Activated naive CD4-positive, alpha-beta T cell treated with anti-CD3 and anti-CD28 coated beads, Interleukin-2, amount 50 U/mL, for 24 hours (primary cell): Measurements from ENCODE around the gene TBC1D24.
"Not testable (repeated sequence)": the region's sequence is repeated elsewhere in the genome, so short reads cannot be mapped to it uniquely, and the experiment has no call there.

Experiments used
- H3K27ac Mint-ChIP-seq: one replicate; pipeline ENCODE4 v1.8.0; 2021; ENCODE audit warnings: mild to moderate bottlenecking, mixed read lengths
- H3K27me3 Mint-ChIP-seq: one replicate; pipeline ENCODE4 v1.8.0; 2021; ENCODE audit warnings: mixed read lengths
- H3K36me3 Mint-ChIP-seq: one replicate; pipeline ENCODE4 v1.8.0; 2021; ENCODE audit warnings: mixed read lengths
- H3K4me1 Mint-ChIP-seq: one replicate; pipeline ENCODE4 v1.8.0; 2021; ENCODE audit warnings: mixed read lengths
- H3K4me3 Mint-ChIP-seq: one replicate; pipeline ENCODE4 v1.8.0; 2021; ENCODE audit warnings: mild to moderate bottlenecking, mixed read lengths
- H3K9me3 Mint-ChIP-seq: one replicate; pipeline ENCODE4 v1.8.0; 2021; ENCODE audit warnings: mixed read lengths

Gene TBC1D24

GRCh38 chr16:2533142-2533755 lies 58.3 kb downstream of the TBC1D24 start:
- H3K36me3 Mint-ChIP-seq = not testable (repeated sequence)
- peak overlapping the region; percentile 97 for H3K27ac Mint-ChIP-seq

GRCh38 chr16:2533912-2534311 lies 59.0 kb downstream of the TBC1D24 start:
- Mint-ChIP-seq H3K27ac (peak overlapping the region; percentile 35), H3K9me3 (no peaks in the 10 kb centered on the region), H3K4me1 (peaks cover 19% of the 10 kb centered on the region), H3K27me3 (no peaks in the 10 kb centered on the region), H3K4me3 (peak overlapping the region; percentile 68), H3K36me3 (peaks cover 2% of the 10 kb centered on the region)

More at GRCh38 chr16:2533142-2533755, 58.3 kb downstream of the TBC1D24 start:
- H3K27me3 Mint-ChIP-seq, H3K9me3 Mint-ChIP-seq: not testable (repeated sequence)
- Mint-ChIP-seq H3K4me1 (peaks cover 15% of the 10 kb centered on the region), H3K4me3 (peak overlapping the region; percentile 93)

GRCh38 chr16:2534335-2534734 lies 59.4 kb downstream of the TBC1D24 start:
- H3K4me3 Mint-ChIP-seq, H3K9me3 Mint-ChIP-seq, H3K36me3 Mint-ChIP-seq, H3K27me3 Mint-ChIP-seq, H3K27ac Mint-ChIP-seq: not testable (repeated sequence)
- H3K4me1 Mint-ChIP-seq = peaks cover 22% of the 10 kb centered on the region

- Mint-ChIP-seq H3K9me3 (no peaks in the 10 kb centered on the region), H3K27me3 (no peaks in the 10 kb centered on the region), H3K27ac (no peak overlapping the region), H3K4me1 (peaks cover 32% of the 10 kb centered on the region), H3K36me3 (peaks cover 2% of the 10 kb centered on the region), H3K4me3 (no peak overlapping the region)
Measured at GRCh38 chr16:2535625-2536013, 60.7 kb downstream of the TBC1D24 start.

GRCh38 chr16:2537451-2538379 lies 62.8 kb downstream of the TBC1D24 start, which contains the start of gene PDPK1:
TSS of gene PDPK1 (plus strand) at chr16:2538021. CDS start at chr16:2538113, 92 bp downstream.
- peaks cover 2% of the 10 kb centered on the region for H3K36me3 Mint-ChIP-seq
- H3K4me1 Mint-ChIP-seq = peaks cover 37% of the 10 kb centered on the region
- H3K9me3 Mint-ChIP-seq = no peaks in the 10 kb centered on the region

GRCh38 chr16:2539192-2539844 lies 64.4 kb downstream of the TBC1D24 start:
- H3K36me3 Mint-ChIP-seq, H3K27me3 Mint-ChIP-seq, H3K9me3 Mint-ChIP-seq, H3K27ac Mint-ChIP-seq: not testable (repeated sequence)
- Mint-ChIP-seq H3K4me1 (peaks cover 39% of the 10 kb centered on the region), H3K4me3 (peak overlapping the region; percentile 92)

More at GRCh38 chr16:2537451-2538379, 62.8 kb downstream of the TBC1D24 start, which contains the start of gene PDPK1:
- Mint-ChIP-seq H3K27me3 (no peaks in the 10 kb centered on the region), H3K4me3 (peak within 1 kb of the TSS; percentile 92), H3K27ac (peak within 1 kb of the TSS; percentile 86)

- Mint-ChIP-seq H3K4me3 (peak overlapping the region; percentile 92), H3K4me1 (peaks cover 40% of the 10 kb centered on the region)
- H3K27ac Mint-ChIP-seq, H3K9me3 Mint-ChIP-seq, H3K27me3 Mint-ChIP-seq, H3K36me3 Mint-ChIP-seq: not testable (repeated sequence)
Measured at GRCh38 chr16:2539845-2540458, 65.0 kb downstream of the TBC1D24 start.

- H3K4me1 Mint-ChIP-seq = peaks cover 45% of the 10 kb centered on the region
- H3K27me3 Mint-ChIP-seq, H3K36me3 Mint-ChIP-seq, H3K9me3 Mint-ChIP-seq, H3K27ac Mint-ChIP-seq: not testable (repeated sequence)
- peak overlapping the region; percentile 23 for H3K4me3 Mint-ChIP-seq
Measured at GRCh38 chr16:2540912-2541311, 66.0 kb downstream of the TBC1D24 start.

- not testable (repeated sequence) for H3K36me3 Mint-ChIP-seq, H3K27me3 Mint-ChIP-seq, H3K27ac Mint-ChIP-seq, H3K9me3 Mint-ChIP-seq
- H3K4me1 Mint-ChIP-seq = peaks cover 45% of the 10 kb centered on the region
- peak overlapping the region; percentile 23 for H3K4me3 Mint-ChIP-seq
Measured at GRCh38 chr16:2541409-2541808, 66.5 kb downstream of the TBC1D24 start.

GRCh38 chr16:2543771-2544170 lies 68.8 kb downstream of the TBC1D24 start:
- not testable (repeated sequence) for H3K9me3 Mint-ChIP-seq, H3K27me3 Mint-ChIP-seq, H3K27ac Mint-ChIP-seq, H3K36me3 Mint-ChIP-seq, H3K4me3 Mint-ChIP-seq
- peaks cover 37% of the 10 kb centered on the region for H3K4me1 Mint-ChIP-seq

- H3K36me3 Mint-ChIP-seq, H3K27ac Mint-ChIP-seq, H3K4me3 Mint-ChIP-seq, H3K4me1 Mint-ChIP-seq, H3K27me3 Mint-ChIP-seq, H3K9me3 Mint-ChIP-seq: not testable (repeated sequence)
Measured at GRCh38 chr16:2550283-2550878, 75.5 kb downstream of the TBC1D24 start.

- not testable (repeated sequence) for H3K27me3 Mint-ChIP-seq, H3K36me3 Mint-ChIP-seq, H3K4me3 Mint-ChIP-seq, H3K27ac Mint-ChIP-seq, H3K4me1 Mint-ChIP-seq, H3K9me3 Mint-ChIP-seq
Measured at GRCh38 chr16:2551420-2551889, 76.5 kb downstream of the TBC1D24 start.

GRCh38 chr16:2554709-2555425 lies 79.9 kb downstream of the TBC1D24 start:
- not testable (repeated sequence) for H3K27ac Mint-ChIP-seq

More at GRCh38 chr16:2554709-2555425, 79.9 kb downstream of the TBC1D24 start:
- H3K36me3 Mint-ChIP-seq, H3K4me1 Mint-ChIP-seq, H3K9me3 Mint-ChIP-seq, H3K27me3 Mint-ChIP-seq, H3K4me3 Mint-ChIP-seq: not testable (repeated sequence)
